Keratinocyte (primary cell): ENCODE data around the gene VILL.

ENCODE experiments used
- CTCF ChIP-seq, 3 experiments: IDR thresholded peaks in 1 of 3; conservative IDR thresholded peaks in 1 of 3; optimal IDR thresholded peaks in 1 of 3; 2 replicates in 2 of 3; 3 replicates in 1 of 3; pipeline versions ENCODE3 to v1.5.1; 2011; ENCODE audit warnings: low read length in 3 of 3, mild to moderate bottlenecking in 3 of 3, moderate library complexity in 2 of 3, control low read depth in 1 of 3, inconsistent platforms in 1 of 3; ENCODE audit not compliant: insufficient read depth in 2 of 3; ENCODE audit errors: extremely low read depth in 1 of 3
- EZH2 ChIP-seq: IDR thresholded peaks from one replicate; pipeline ENCODE4 v1.6.1; 2012; ENCODE audit warnings: inconsistent platforms, mild to moderate bottlenecking, low read length, moderate library complexity

GRCh38 chr3:37952564-37952963 is 38.0 kb upstream of the VILL start:
- no peak for TF ChIP-seq CTCF (optimal IDR thresholded peaks at IDR 0.05 in 1 of 3, IDR thresholded peaks at IDR 0.05 in 1 of 3, conservative IDR thresholded peaks at IDR 0.05 in 1 of 3; ENCODE audit: extremely low read depth in 1 of 3, insufficient read depth in 2 of 3, low read length in 3 of 3)
- no peak for TF ChIP-seq EZH2
